Measurements from ENCODE around the gene HYLS1. TPM values are rescaled to one million over a fixed set of nuclear protein-coding genes. Genes with fewer than 3 reads are reported as not detected.
"Not testable (repeated sequence)": the region's sequence is repeated elsewhere in the genome, so short reads cannot be mapped to it uniquely, and the experiment has no call there.

HYLS1 gene, protein sequence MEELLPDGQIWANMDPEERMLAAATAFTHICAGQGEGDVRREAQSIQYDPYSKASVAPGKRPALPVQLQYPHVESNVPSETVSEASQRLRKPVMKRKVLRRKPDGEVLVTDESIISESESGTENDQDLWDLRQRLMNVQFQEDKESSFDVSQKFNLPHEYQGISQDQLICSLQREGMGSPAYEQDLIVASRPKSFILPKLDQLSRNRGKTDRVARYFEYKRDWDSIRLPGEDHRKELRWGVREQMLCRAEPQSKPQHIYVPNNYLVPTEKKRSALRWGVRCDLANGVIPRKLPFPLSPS
- polyA plus RNA-seq (2013, experiment 1 of 2): 2.6 TPM
- polyA plus RNA-seq (2013, experiment 2 of 2): 2.3 TPM

DNA sequence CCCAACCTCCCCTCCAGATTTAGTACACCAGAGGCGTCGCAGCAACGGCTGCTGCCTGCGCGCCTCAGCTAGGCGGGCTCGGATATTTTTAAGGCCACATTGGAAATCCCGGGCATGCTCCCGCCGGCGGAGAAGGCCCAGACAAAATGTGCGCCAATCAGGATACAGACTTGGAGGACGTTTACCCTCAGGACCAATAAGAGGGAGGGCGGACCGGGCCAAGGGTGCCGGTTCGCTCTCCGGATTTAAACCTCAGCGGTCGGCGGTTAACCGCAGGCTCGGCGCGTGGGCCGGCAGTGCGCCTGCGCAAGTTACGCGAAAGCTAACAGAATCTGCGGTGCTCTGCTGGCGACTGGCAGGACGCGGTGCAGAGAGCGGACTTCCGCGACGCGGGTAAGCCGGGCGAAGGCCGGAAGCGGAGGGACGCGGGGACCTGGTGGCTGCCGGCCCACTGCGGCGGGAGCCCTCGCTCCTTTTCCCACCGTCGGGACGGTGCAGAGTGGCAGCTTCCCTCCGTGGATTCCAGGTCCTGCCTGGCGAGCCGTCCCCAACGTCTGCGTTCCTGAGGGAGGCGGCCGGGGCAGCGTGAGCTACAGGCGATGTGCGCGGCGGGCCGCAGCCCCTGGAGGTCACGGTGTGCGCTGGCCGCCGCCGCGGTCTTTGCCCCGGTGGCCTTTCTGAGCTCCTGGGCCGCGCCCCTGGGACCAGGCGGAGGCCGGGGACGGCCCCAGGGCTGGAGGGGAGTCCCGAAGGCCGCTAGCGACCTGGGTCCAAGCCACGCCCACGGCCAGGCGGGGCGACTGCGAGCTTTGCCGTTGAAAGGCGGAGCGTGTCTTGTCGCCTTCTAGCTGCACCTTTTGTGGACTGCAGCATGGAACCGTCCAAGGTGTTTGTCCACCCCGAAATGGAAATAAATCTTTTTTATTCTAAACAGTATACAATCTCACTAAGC, at the start of gene HYLS1:
HYLS1 (plus strand) TSS at position 296 of the 952 bp plus-strand sequence. CDS start 11,701 bp downstream, outside the sequence.
- no peaks in the 10 kb centered on the region for H3K9me3 ChIP-seq (ENCODE audit: control insufficient read depth, low read length)
- H3K4me3 ChIP-seq (ENCODE audit: extremely low read depth, insufficient read depth, low read length, poor library complexity, severe bottlenecking): peak within 1 kb of the TSS; percentile 64
- no peaks in the 10 kb centered on the region for H3K4me1 ChIP-seq (ENCODE audit: control insufficient read depth, insufficient read depth, low read length, poor library complexity, severe bottlenecking)
- H3K36me3 ChIP-seq (ENCODE audit: control insufficient read depth, insufficient read depth, low read length): peaks cover 4% of the 10 kb centered on the region
- 11 to 12% methylated on average over 68 to 84 of the region's 91 CpGs for WGBS, 2 experiments (ENCODE audit: insufficient coverage in 2 of 2)
- H3K27ac ChIP-seq (ENCODE audit: low read depth, low read length, severe bottlenecking): peak within 1 kb of the TSS; percentile 80

DNA sequence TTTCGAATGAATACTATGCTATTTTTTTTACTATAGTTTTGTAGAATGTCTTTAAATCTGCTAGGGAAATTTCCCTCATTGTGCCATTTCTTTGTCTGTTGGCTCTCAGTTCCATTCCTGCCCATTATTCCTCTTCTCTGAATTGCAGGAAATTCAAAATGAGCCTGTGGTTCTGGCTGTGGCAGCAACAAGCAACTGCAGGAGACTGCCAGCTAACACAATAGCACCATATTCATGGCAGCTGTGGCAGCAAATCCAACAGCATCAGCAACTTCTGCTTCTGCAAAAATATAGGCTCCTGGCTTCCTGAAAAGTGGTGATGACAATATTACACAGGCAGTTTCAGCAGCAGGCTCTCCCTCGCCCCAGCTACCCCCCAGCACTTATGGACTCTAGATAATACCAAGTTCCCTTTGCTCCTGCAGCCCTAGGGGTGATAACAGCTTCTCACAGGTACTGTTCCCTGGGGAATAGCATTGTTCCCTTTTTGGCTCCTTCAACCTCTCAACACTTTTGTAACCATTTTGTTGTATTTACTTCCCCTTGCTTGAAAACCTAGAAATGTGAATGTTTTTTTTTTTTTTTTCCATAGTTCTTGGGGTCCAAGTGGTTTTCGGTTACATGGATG, 45.0 kb upstream of the HYLS1 start:
- H3K9me3 ChIP-seq (ENCODE audit: control insufficient read depth, low read length): peaks cover 20% of the 10 kb centered on the region
- H3K27ac ChIP-seq (ENCODE audit: low read depth, low read length, severe bottlenecking): no peak overlapping the region
- no peak overlapping the region for H3K4me3 ChIP-seq (ENCODE audit: extremely low read depth, insufficient read depth, low read length, poor library complexity, severe bottlenecking)
- WGBS, 2 experiments (ENCODE audit: insufficient coverage in 2 of 2): 50 to 73% methylated on average over 1 of the region's 3 CpGs
- H3K36me3 ChIP-seq (ENCODE audit: control insufficient read depth, insufficient read depth, low read length): no peaks in the 10 kb centered on the region
- no peaks in the 10 kb centered on the region for H3K4me1 ChIP-seq (ENCODE audit: control insufficient read depth, insufficient read depth, low read length, poor library complexity, severe bottlenecking)

DNA sequence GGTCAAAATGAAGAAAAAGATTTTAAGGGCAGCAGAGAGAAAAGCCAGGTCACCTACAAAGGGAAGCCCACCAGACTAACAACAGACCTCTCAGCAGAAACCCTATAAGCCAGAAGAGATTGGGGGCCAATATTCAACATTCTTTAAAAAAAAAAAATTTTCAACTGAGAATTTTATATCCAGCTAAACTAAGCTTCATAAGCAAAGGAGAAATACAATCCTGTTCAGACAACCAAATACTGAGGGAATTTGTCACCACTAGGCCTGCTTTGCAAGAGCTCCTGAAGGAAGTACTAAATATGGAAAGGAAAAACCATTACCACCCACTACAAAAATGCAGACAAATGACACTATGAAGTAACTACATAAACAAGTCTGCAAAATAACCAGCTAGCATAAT, 41.3 kb upstream of the HYLS1 start:
- Histone ChIP-seq H3K27ac (ENCODE audit: low read depth, low read length, severe bottlenecking) (no peak overlapping the region), H3K9me3 (ENCODE audit: control insufficient read depth, low read length) (peaks cover 20% of the 10 kb centered on the region), H3K36me3 (ENCODE audit: control insufficient read depth, insufficient read depth, low read length) (no peaks in the 10 kb centered on the region), H3K4me3 (ENCODE audit: extremely low read depth, insufficient read depth, low read length, poor library complexity, severe bottlenecking) (no peak overlapping the region), H3K4me1 (ENCODE audit: control insufficient read depth, insufficient read depth, low read length, poor library complexity, severe bottlenecking) (no peaks in the 10 kb centered on the region)

DNA sequence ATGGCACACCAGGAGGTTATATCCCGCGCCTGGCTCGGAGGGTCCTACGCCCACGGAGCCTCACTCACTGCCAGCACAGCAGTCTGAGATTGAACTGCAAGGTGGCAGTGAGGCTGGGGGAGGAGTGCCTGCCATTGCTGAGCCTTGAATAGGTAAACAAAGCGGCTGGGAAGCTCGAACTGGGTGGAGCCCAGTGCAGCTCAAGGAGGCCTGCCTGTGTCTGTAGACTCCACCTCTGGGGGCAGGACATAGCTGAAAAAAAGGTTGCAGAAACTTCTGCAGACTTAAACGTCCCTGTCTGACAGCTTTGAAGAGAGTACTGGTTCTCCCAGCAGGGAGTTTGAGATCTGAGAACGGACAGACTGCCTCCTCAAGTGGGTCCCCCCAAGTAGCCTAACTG, 29.8 kb upstream of the HYLS1 start:
- WGBS, 2 experiments (ENCODE audit: insufficient coverage in 2 of 2): 69 to 84% methylated on average over 4 to 6 of the region's 9 CpGs
- H3K4me1 ChIP-seq (ENCODE audit: control insufficient read depth, insufficient read depth, low read length, poor library complexity, severe bottlenecking); H3K36me3 ChIP-seq (ENCODE audit: control insufficient read depth, insufficient read depth, low read length); H3K9me3 ChIP-seq (ENCODE audit: control insufficient read depth, low read length); H3K4me3 ChIP-seq (ENCODE audit: extremely low read depth, insufficient read depth, low read length, poor library complexity, severe bottlenecking); H3K27ac ChIP-seq (ENCODE audit: low read depth, low read length, severe bottlenecking): not testable (repeated sequence)

DNA sequence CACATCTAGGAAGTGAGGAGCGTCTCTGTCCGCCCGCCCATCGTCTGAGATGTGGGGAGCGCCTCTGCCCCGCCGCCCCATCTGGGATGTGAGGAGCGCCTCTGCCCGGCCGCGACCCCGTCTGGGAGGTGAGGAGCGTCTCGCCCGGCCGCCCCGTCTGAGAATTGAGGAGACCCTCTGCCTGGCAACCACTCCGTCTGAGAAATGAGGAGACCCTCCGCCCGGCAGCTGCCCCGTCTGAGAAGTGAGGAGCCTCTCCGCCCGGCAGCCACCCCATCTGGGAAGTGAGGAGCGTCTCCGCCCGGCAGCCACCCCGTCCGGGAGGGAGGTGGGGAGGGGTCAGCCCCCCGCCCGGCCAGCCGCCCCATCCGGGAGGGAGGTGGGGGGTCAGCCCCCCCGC, 24.7 kb upstream of the HYLS1 start:
- not testable (repeated sequence) for H3K4me1 ChIP-seq (ENCODE audit: control insufficient read depth, insufficient read depth, low read length, poor library complexity, severe bottlenecking); H3K9me3 ChIP-seq (ENCODE audit: control insufficient read depth, low read length); H3K4me3 ChIP-seq (ENCODE audit: extremely low read depth, insufficient read depth, low read length, poor library complexity, severe bottlenecking); H3K36me3 ChIP-seq (ENCODE audit: control insufficient read depth, insufficient read depth, low read length); H3K27ac ChIP-seq (ENCODE audit: low read depth, low read length, severe bottlenecking)
- WGBS, 2 experiments (ENCODE audit: insufficient coverage in 2 of 2): 96 to 98% methylated on average over 8 to 11 of the region's 33 CpGs

DNA sequence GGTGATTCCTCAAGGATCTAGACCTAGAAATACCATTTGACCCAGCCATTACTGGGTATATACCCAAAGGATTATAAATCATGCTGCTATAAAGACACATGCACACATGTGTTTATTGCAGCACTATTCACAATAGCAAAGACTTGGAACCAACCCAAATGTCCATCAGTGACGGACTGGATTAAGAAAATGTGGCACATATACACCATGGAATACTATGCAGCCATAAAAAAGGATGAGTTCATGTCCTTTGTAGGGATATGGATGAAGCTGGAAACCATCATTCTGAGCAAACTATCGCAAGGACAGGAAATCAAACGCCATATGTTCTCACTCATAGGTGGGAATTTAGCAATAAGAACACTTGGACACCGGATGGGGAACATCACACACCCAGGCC, 22.1 kb upstream of the HYLS1 start:
- H3K4me1 ChIP-seq (ENCODE audit: control insufficient read depth, insufficient read depth, low read length, poor library complexity, severe bottlenecking); H3K27ac ChIP-seq (ENCODE audit: low read depth, low read length, severe bottlenecking); H3K4me3 ChIP-seq (ENCODE audit: extremely low read depth, insufficient read depth, low read length, poor library complexity, severe bottlenecking); H3K36me3 ChIP-seq (ENCODE audit: control insufficient read depth, insufficient read depth, low read length); H3K9me3 ChIP-seq (ENCODE audit: control insufficient read depth, low read length): not testable (repeated sequence)
- 96 to 100% methylated on average over 2 to 3 of the region's 4 CpGs for WGBS, 2 experiments (ENCODE audit: insufficient coverage in 2 of 2)

DNA sequence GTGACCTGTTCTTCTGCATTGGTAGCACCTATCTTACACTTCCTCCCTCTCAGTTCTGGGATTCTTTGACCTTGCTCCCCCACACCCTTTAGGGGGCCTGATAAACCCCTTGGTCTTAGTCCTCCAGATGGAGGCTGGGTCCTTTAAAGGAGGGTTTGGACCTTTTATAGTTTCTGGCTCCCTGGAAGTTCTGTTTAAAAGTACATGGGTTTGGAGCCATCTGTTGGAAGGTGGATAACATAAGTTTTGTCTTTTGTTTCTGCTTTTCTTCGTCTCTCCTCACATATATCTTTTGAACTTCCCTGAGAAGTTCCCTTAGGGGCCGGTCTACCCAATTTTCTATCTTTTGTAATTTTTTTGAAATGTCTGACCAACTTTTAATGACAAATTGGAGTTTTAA, 17.9 kb upstream of the HYLS1 start:
- H3K9me3 ChIP-seq (ENCODE audit: control insufficient read depth, low read length): peaks cover 5% of the 10 kb centered on the region
- H3K4me1 ChIP-seq (ENCODE audit: control insufficient read depth, insufficient read depth, low read length, poor library complexity, severe bottlenecking): no peaks in the 10 kb centered on the region
- WGBS, 2 experiments (ENCODE audit: insufficient coverage in 2 of 2): 100% methylated on average over 1 of the region's 2 CpGs; no CpG with 5 or more reads in 1 of the 2 experiments
- no peak overlapping the region for H3K4me3 ChIP-seq (ENCODE audit: extremely low read depth, insufficient read depth, low read length, poor library complexity, severe bottlenecking)
- no peak overlapping the region for H3K27ac ChIP-seq (ENCODE audit: low read depth, low read length, severe bottlenecking)
- H3K36me3 ChIP-seq (ENCODE audit: control insufficient read depth, insufficient read depth, low read length): no peaks in the 10 kb centered on the region

DNA sequence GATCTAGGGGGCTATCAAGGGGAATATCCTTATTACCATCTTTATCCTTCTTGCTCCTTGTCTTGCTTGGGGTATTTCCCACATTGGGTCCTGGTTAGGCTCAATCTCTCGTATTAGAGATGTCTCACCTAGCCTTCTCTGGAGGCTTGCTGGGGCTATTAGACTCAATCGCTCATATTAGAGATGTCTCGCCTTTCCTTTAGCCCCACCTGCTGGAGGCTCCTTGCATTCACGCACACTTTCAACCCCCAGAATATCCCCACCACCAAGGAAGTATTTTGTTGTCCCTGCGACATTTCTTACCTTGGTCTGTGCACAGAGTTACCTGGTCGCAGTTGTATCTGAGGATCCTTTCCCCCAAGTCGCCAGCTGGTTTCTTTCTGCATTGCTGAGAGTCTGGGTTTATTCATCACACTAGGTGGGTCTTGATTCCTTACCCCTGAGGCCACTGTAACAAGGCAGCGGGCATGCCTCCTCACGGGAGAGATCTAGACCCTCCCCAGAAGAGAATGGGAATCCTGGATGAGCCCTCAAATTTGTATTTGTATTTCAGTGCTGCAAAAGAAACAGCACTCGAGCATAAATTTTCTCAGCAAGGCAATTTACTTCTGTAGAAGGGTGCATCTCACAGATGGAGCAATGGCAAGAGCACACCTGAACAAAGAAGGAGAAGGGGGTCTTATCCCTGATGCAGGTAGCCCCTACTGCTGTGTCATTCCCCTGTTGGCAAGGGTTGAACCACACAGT, 15.9 kb upstream of the HYLS1 start:
- H3K9me3 ChIP-seq (ENCODE audit: control insufficient read depth, low read length): peaks cover 5% of the 10 kb centered on the region
- no peak overlapping the region for H3K4me3 ChIP-seq (ENCODE audit: extremely low read depth, insufficient read depth, low read length, poor library complexity, severe bottlenecking)
- no peaks in the 10 kb centered on the region for H3K36me3 ChIP-seq (ENCODE audit: control insufficient read depth, insufficient read depth, low read length)
- 73 to 75% methylated on average over 8 to 9 of the region's 10 CpGs for WGBS, 2 experiments (ENCODE audit: insufficient coverage in 2 of 2)
- no peaks in the 10 kb centered on the region for H3K4me1 ChIP-seq (ENCODE audit: control insufficient read depth, insufficient read depth, low read length, poor library complexity, severe bottlenecking)
- no peak overlapping the region for H3K27ac ChIP-seq (ENCODE audit: low read depth, low read length, severe bottlenecking)

DNA sequence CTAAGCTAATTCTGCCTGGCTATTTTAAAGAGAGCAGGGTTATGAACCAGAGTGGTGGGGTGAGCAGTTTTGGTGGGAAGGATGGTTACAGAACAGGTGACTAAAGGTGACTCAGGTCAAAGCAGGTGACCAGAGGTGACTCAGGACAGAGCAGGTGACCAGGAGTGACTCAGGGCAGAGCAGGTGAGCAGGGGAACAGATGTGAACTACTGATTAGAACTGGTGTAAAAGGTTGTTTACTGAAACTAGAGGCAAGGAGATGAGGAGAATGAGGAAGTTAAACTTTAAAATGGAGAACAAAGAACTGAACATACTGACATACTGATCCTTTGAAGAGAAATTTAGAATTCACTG, 15.4 kb upstream of the HYLS1 start:
- H3K4me1 ChIP-seq (ENCODE audit: control insufficient read depth, insufficient read depth, low read length, poor library complexity, severe bottlenecking): no peaks in the 10 kb centered on the region
- no peak overlapping the region for H3K4me3 ChIP-seq (ENCODE audit: extremely low read depth, insufficient read depth, low read length, poor library complexity, severe bottlenecking)
- peaks cover 5% of the 10 kb centered on the region for H3K9me3 ChIP-seq (ENCODE audit: control insufficient read depth, low read length)
- no peak overlapping the region for H3K27ac ChIP-seq (ENCODE audit: low read depth, low read length, severe bottlenecking)
- no peaks in the 10 kb centered on the region for H3K36me3 ChIP-seq (ENCODE audit: control insufficient read depth, insufficient read depth, low read length)

DNA sequence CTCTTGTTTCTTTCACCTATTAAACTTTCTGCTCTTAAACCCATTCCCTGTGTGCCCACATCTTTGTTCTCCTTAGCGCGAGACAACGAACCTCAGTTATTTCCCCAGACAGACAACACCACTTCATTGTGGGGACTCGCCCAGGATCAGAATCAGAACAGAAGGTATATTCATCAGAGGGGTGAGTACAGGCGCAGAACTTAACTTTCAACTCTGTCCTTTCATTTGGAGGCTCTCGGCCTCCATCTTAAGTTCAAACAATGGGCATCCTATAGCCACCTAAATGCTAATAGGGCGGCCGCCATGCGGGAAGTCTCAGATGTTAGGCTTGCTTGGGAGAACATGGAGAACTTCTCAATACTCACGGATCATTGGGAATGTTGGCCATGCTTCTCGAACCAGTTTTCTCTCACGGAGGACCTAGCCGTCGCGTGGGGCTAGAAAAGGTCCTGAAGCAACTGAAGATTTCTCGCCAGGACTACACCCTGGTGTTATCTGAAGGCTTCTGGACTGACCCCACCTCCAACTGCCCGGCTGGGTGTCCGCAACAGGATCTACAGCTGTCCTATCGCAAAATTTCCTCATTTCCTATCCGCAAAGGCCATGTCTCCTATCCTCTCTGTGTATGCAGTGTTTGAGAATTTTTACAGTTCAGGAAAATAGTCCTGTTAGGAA, 13.4 kb upstream of the HYLS1 start:
- H3K36me3 ChIP-seq (ENCODE audit: control insufficient read depth, insufficient read depth, low read length): no peaks in the 10 kb centered on the region
- peaks cover 5% of the 10 kb centered on the region for H3K9me3 ChIP-seq (ENCODE audit: control insufficient read depth, low read length)
- H3K4me3 ChIP-seq (ENCODE audit: extremely low read depth, insufficient read depth, low read length, poor library complexity, severe bottlenecking): no peak overlapping the region
- WGBS, 2 experiments (ENCODE audit: insufficient coverage in 2 of 2): 93 to 98% methylated on average over 8 to 11 of the region's 20 CpGs
- H3K27ac ChIP-seq (ENCODE audit: low read depth, low read length, severe bottlenecking): no peak overlapping the region
- no peaks in the 10 kb centered on the region for H3K4me1 ChIP-seq (ENCODE audit: control insufficient read depth, insufficient read depth, low read length, poor library complexity, severe bottlenecking)
